HG03439 (cell line): ENCODE measurements around the gene SEMA4D.
A peak's percentile ranks its signal among the peaks of the same experiment; 100 is the strongest.

Experiments used
- ATAC-seq: cut with Tn5 transposase; IDR thresholded peaks from one replicate; pipeline ENCODE4 v1.9.1; 2021; ENCODE audit warnings: mild to moderate bottlenecking, moderate library complexity; ENCODE audit not compliant: unreplicated experiment

The SEMA4D gene

GRCh38 chr9:89325733-89326132 is 172.2 kb downstream of the SEMA4D start:
- no peak for ATAC-seq

- no peak for ATAC-seq
These were observed 174.5 kb downstream of the SEMA4D start for GRCh38 chr9:89323390-89323789.

- ATAC-seq: no peak
These were observed 178.7 kb downstream of the SEMA4D start for GRCh38 chr9:89319015-89319905.

GRCh38 chr9:89318123-89319014 is 179.5 kb downstream of the SEMA4D start, which contains the start of gene SECISBP2:
Gene SECISBP2, plus strand, starts transcription at chr9:89318500. Its CDS starts 77 bp downstream, at chr9:89318577.
- peak; percentile 90 for ATAC-seq

- no peak for ATAC-seq
These were observed 180.6 kb downstream of the SEMA4D start for GRCh38 chr9:89317282-89317681.

- no peak for ATAC-seq
These were observed 182.4 kb downstream of the SEMA4D start for GRCh38 chr9:89315482-89315881.

- no peak for ATAC-seq
These were observed 183.0 kb downstream of the SEMA4D start for GRCh38 chr9:89314955-89315354.

GRCh38 chr9:89313842-89314241 is 184.1 kb downstream of the SEMA4D start:
- ATAC-seq: no peak

- ATAC-seq: no peak
These were observed 185.7 kb downstream of the SEMA4D start for GRCh38 chr9:89312222-89312571.

GRCh38 chr9:89311346-89312221 is 186.3 kb downstream of the SEMA4D start:
- peak; percentile 10 for ATAC-seq
